SK-N-SH treated with all-trans-retinoic acid at 6 μM for 48 hours (cell line): Measurements from ENCODE around the gene APAF1.

ENCODE experiments used
- ATAC-seq: fragments of 200-7000 bp; cut with Tn5 transposase; 3 replicates; pipeline ENCODE4 v1.9.1; 2020; ENCODE audit warnings: mild to moderate bottlenecking, moderate library complexity
- ARNTL ChIP-seq: fragments of 450-650 bp; formaldehyde crosslinking; IDR thresholded peaks from 2 replicates; pipeline ENCODE4 v1.5.0; 2020; ENCODE audit warnings: low read depth, mild to moderate bottlenecking, moderate library complexity, borderline replicate concordance
- BACH2 ChIP-seq: fragments of 250-450 bp; sonication (Bioruptor Pico); IDR thresholded peaks from 2 replicates; pipeline ENCODE4 v1.9.0; 2021; ENCODE audit warnings: mild to moderate bottlenecking, borderline replicate concordance
- CREB5 ChIP-seq: fragments of 250-450 bp; sonication (Bioruptor Pico); IDR thresholded peaks from 2 replicates; pipeline ENCODE4 v1.5.1; 2020; ENCODE audit warnings: low read depth, mild to moderate bottlenecking, moderate library complexity
- CSDC2 ChIP-seq: fragments of 250-450 bp; sonication (Bioruptor Pico); IDR thresholded peaks from 2 replicates; pipeline ENCODE4 v1.5.0; 2020; ENCODE audit warnings: mild to moderate bottlenecking, moderate library complexity
- CSRNP3 ChIP-seq: fragments of 250-450 bp; sonication (Bioruptor Pico); IDR thresholded peaks from 2 replicates; pipeline ENCODE4 v1.5.1; 2021; ENCODE audit warnings: mild to moderate bottlenecking, moderate library complexity
- ESRRG ChIP-seq: fragments of 250-450 bp; sonication (Bioruptor Pico); IDR thresholded peaks from 2 replicates; pipeline ENCODE4 v1.6.1; 2021; ENCODE audit warnings: mild to moderate bottlenecking
- GLIS3 ChIP-seq: fragments of 250-450 bp; sonication (Bioruptor Pico); IDR thresholded peaks from 2 replicates; pipeline ENCODE4 v1.5.0; 2020; ENCODE audit warnings: mild to moderate bottlenecking, moderate library complexity
- ISL1 ChIP-seq: fragments of 250-450 bp; sonication (Bioruptor Pico); IDR thresholded peaks from 2 replicates; pipeline ENCODE4 v2.1.2; 2022; ENCODE audit warnings: mild to moderate bottlenecking, moderate library complexity
- OSR1 ChIP-seq: fragments of 250-450 bp; sonication (Bioruptor Pico); IDR thresholded peaks from 2 replicates; pipeline ENCODE4 v1.8.0; 2022; ENCODE audit warnings: moderate library complexity, mild to moderate bottlenecking, inconsistent platforms
- PATZ1 ChIP-seq: fragments of 250-450 bp; sonication (Bioruptor Pico); IDR thresholded peaks from 2 replicates; pipeline ENCODE4 v1.8.0; 2020; ENCODE audit warnings: mild to moderate bottlenecking, moderate library complexity, borderline replicate concordance
- POU6F1 ChIP-seq: fragments of 250-450 bp; sonication (Bioruptor Pico); IDR thresholded peaks from 2 replicates; pipeline ENCODE4 v1.8.0; 2021; ENCODE audit warnings: low read depth, mild to moderate bottlenecking, moderate library complexity, borderline replicate concordance
- PPARA ChIP-seq: fragments of 250-450 bp; sonication (Bioruptor Pico); IDR thresholded peaks from 2 replicates; pipeline ENCODE4 v1.5.0; 2020; ENCODE audit warnings: mild to moderate bottlenecking, borderline replicate concordance
- RARB ChIP-seq: fragments of 250-450 bp; sonication (Bioruptor Pico); IDR thresholded peaks from 2 replicates; pipeline ENCODE4 v1.8.0; 2021; ENCODE audit warnings: mild to moderate bottlenecking, moderate library complexity
- SNAI2 ChIP-seq: fragments of 250-450 bp; sonication (Bioruptor Pico); IDR thresholded peaks from 2 replicates; pipeline ENCODE4 v1.5.0; 2020; ENCODE audit warnings: mild to moderate bottlenecking, moderate library complexity
- TCF4 ChIP-seq: fragments of 250-450 bp; sonication (Bioruptor Pico); IDR thresholded peaks from 2 replicates; pipeline ENCODE4 v1.8.0; 2021; ENCODE audit warnings: mild to moderate bottlenecking, moderate library complexity, borderline replicate concordance
- TOX ChIP-seq: fragments of 250-450 bp; sonication (Bioruptor Pico); IDR thresholded peaks from 2 replicates; pipeline ENCODE4 v1.8.0; 2021; ENCODE audit warnings: mild to moderate bottlenecking, moderate library complexity, borderline replicate concordance
- TSHZ2 ChIP-seq: fragments of 250-450 bp; sonication (Bioruptor Pico); IDR thresholded peaks from 2 replicates; pipeline ENCODE4 v1.5.0; 2020; ENCODE audit warnings: mild to moderate bottlenecking, moderate library complexity
- ZC3H10 ChIP-seq: fragments of 250-450 bp; sonication (Bioruptor Pico); IDR thresholded peaks from 2 replicates; pipeline ENCODE4 v1.5.1; 2021; ENCODE audit warnings: mild to moderate bottlenecking, moderate library complexity
- ZFP3 ChIP-seq: fragments of 250-450 bp; sonication (Bioruptor Pico); IDR thresholded peaks from 2 replicates; pipeline ENCODE4 v1.5.0; 2020; ENCODE audit warnings: mild to moderate bottlenecking, moderate library complexity
- ZFP30 ChIP-seq: fragments of 450-650 bp; formaldehyde crosslinking; IDR thresholded peaks from 2 replicates; pipeline ENCODE4 v1.5.0; 2022; ENCODE audit warnings: mild to moderate bottlenecking, moderate library complexity
- ZNF565 ChIP-seq: fragments of 450-650 bp; formaldehyde crosslinking; conservative IDR thresholded peaks from 2 replicates; pipeline ENCODE4 v1.5.0; 2020; ENCODE audit warnings: low read depth, mild to moderate bottlenecking, moderate library complexity
- ZNF70 ChIP-seq: fragments of 450-650 bp; formaldehyde crosslinking; IDR thresholded peaks from 2 replicates; pipeline ENCODE4 v1.5.0; 2020; ENCODE audit warnings: mild to moderate bottlenecking, moderate library complexity
- ZNF8 ChIP-seq: fragments of 450-650 bp; formaldehyde crosslinking; IDR thresholded peaks from 2 replicates; pipeline ENCODE4 v1.5.0; 2020; ENCODE audit warnings: mild to moderate bottlenecking, moderate library complexity

APAF1 gene

GRCh38 chr12:98679611-98680005, 34.5 kb downstream of the APAF1 start:
- ATAC-seq = no peak
- no peak for TF ChIP-seq ZNF565 (CRISPR knock-in tag)
- no peak for TF ChIP-seq ZFP30 (CRISPR knock-in tag)
- no peak for TF ChIP-seq CSDC2 (CRISPR knock-in tag)
- no peak for TF ChIP-seq ZNF70
- TF ChIP-seq CSRNP3 (CRISPR knock-in tag) = no peak
- TF ChIP-seq ESRRG (CRISPR knock-in tag) = no peak
- TF ChIP-seq, all 23 proteins: peak for 0

GRCh38 chr12:98684199-98684598, 39.1 kb downstream of the APAF1 start:
- ATAC-seq = no peak
- TF ChIP-seq TOX (CRISPR knock-in tag) (no peak), ZFP30 (CRISPR knock-in tag) (no peak), ISL1 (CRISPR knock-in tag) (no peak), TCF4 (CRISPR knock-in tag) (no peak), OSR1 (no peak), CSDC2 (CRISPR knock-in tag) (no peak), POU6F1 (CRISPR knock-in tag) (no peak), ESRRG (CRISPR knock-in tag) (no peak), RARB (CRISPR knock-in tag) (no peak), ZNF8 (CRISPR knock-in tag) (no peak), ZC3H10 (CRISPR knock-in tag) (no peak), ZFP3 (CRISPR knock-in tag) (no peak), CREB5 (CRISPR knock-in tag) (no peak), CSRNP3 (CRISPR knock-in tag) (no peak), PATZ1 (CRISPR knock-in tag) (no peak)

- TF ChIP-seq SNAI2 (CRISPR knock-in tag) = no peak
- TF ChIP-seq PPARA (CRISPR knock-in tag) = no peak
- TF ChIP-seq ISL1 (CRISPR knock-in tag) = no peak
- TF ChIP-seq ZNF8 (CRISPR knock-in tag) = no peak
- no peak for TF ChIP-seq GLIS3 (CRISPR knock-in tag)
- TF ChIP-seq CSDC2 (CRISPR knock-in tag) = no peak
- no peak for TF ChIP-seq ZNF70
- TF ChIP-seq POU6F1 (CRISPR knock-in tag) = no peak
- TF ChIP-seq ZFP3 (CRISPR knock-in tag) = no peak
- no peak for TF ChIP-seq TCF4 (CRISPR knock-in tag)
- no peak for TF ChIP-seq RARB (CRISPR knock-in tag)
- TF ChIP-seq BACH2 (CRISPR knock-in tag) = no peak
- no peak for TF ChIP-seq ZNF565 (CRISPR knock-in tag)
- TF ChIP-seq CREB5 (CRISPR knock-in tag) = no peak
- TF ChIP-seq ARNTL = no peak
- no peak for TF ChIP-seq TSHZ2
- no peak for ATAC-seq
Measured at GRCh38 chr12:98686603-98687002, 41.5 kb downstream of the APAF1 start.
